ENCODE results near the gene CPPED1. TPM values are rescaled to one million over a fixed set of nuclear protein-coding genes. Genes with fewer than 3 reads are reported as not detected.

The CPPED1 gene
- total and polyA plus RNA-seq, 4 donors, result 16.9 to 25.3 (median 19.8) TPM

GRCh38 chr16:12618515-12618914, 185.2 kb downstream of the CPPED1 start:
- Histone ChIP-seq H3K4me3 (ENCODE audit: low read length in 2 of 2) (no peak overlapping the region), H3K9me3 (ENCODE audit: control insufficient read depth, low read length) (no peaks in the 10 kb centered on the region), H3K36me3 (ENCODE audit: control insufficient read depth in 1 of 2, insufficient read depth in 2 of 2, low read length in 1 of 2) (no peaks in the 10 kb centered on the region), H3K4me1 (ENCODE audit: control insufficient read depth in 1 of 2, insufficient read depth in 2 of 2, low read length in 2 of 2) (no peaks in the 10 kb centered on the region), H3K27ac (ENCODE audit: low read depth in 1 of 2, low read length in 2 of 2) (no peak overlapping the region), H3K27me3 (ENCODE audit: control insufficient read depth in 1 of 2, insufficient read depth in 2 of 2, low read length in 1 of 2) (no peaks in the 10 kb centered on the region)
- ATAC-seq (ENCODE audit: low FRiP score) (no peak), DNase-seq (no peak)
- intact Hi-C loops (cut with DNase I), result no loop called here
- 93% methylated on average over 3 of the region's 3 CpGs for WGBS, 2 donors

- no peak for DNase-seq
- intact Hi-C loops (cut with DNase I), result no loop called here
Measured at GRCh38 chr16:12617401-12617819, 186.3 kb downstream of the CPPED1 start.

GRCh38 chr16:12614662-12615278, 188.9 kb downstream of the CPPED1 start:
- no peaks in the 10 kb centered on the region for H3K36me3 ChIP-seq (ENCODE audit: control insufficient read depth in 1 of 2, insufficient read depth in 2 of 2, low read length in 1 of 2)
- DNase-seq, result no peak
- no peaks in the 10 kb centered on the region for H3K4me1 ChIP-seq (ENCODE audit: control insufficient read depth in 1 of 2, insufficient read depth in 2 of 2, low read length in 2 of 2)
- no peak for ATAC-seq (ENCODE audit: low FRiP score)
- H3K27me3 ChIP-seq (ENCODE audit: control insufficient read depth in 1 of 2, insufficient read depth in 2 of 2, low read length in 1 of 2), result no peaks in the 10 kb centered on the region
- H3K9me3 ChIP-seq (ENCODE audit: control insufficient read depth, low read length), result no peaks in the 10 kb centered on the region
- 77 to 84% methylated on average over 7 of the region's 7 CpGs for WGBS, 2 donors
- H3K4me3 ChIP-seq (ENCODE audit: low read length in 2 of 2), result no peak overlapping the region
- intact Hi-C loops (cut with DNase I), result no loop called here
- H3K27ac ChIP-seq (ENCODE audit: low read depth in 1 of 2, low read length in 2 of 2), result no peak overlapping the region

More at GRCh38 chr16:12617401-12617819, 186.3 kb downstream of the CPPED1 start:
- WGBS, 2 donors, result 55 to 64% methylated on average over 9 of the region's 9 CpGs
- Histone ChIP-seq H3K4me3 (ENCODE audit: low read length in 2 of 2) (no peak overlapping the region), H3K9me3 (ENCODE audit: control insufficient read depth, low read length) (no peaks in the 10 kb centered on the region), H3K4me1 (ENCODE audit: control insufficient read depth in 1 of 2, insufficient read depth in 2 of 2, low read length in 2 of 2) (no peaks in the 10 kb centered on the region), H3K27ac (ENCODE audit: low read depth in 1 of 2, low read length in 2 of 2) (no peak overlapping the region), H3K27me3 (ENCODE audit: control insufficient read depth in 1 of 2, insufficient read depth in 2 of 2, low read length in 1 of 2) (no peaks in the 10 kb centered on the region), H3K36me3 (ENCODE audit: control insufficient read depth in 1 of 2, insufficient read depth in 2 of 2, low read length in 1 of 2) (no peaks in the 10 kb centered on the region)
- no peak for ATAC-seq (ENCODE audit: low FRiP score)

GRCh38 chr16:12613992-12614661, 189.6 kb downstream of the CPPED1 start:
- H3K27me3 ChIP-seq (ENCODE audit: control insufficient read depth in 1 of 2, insufficient read depth in 2 of 2, low read length in 1 of 2), result no peaks in the 10 kb centered on the region
- intact Hi-C loops (cut with DNase I), result no loop called here
- WGBS, 2 donors, result 80 to 83% methylated on average over 14 of the region's 14 CpGs
- no peaks in the 10 kb centered on the region for H3K36me3 ChIP-seq (ENCODE audit: control insufficient read depth in 1 of 2, insufficient read depth in 2 of 2, low read length in 1 of 2)
- H3K4me3 ChIP-seq (ENCODE audit: low read length in 2 of 2), result no peak overlapping the region
- DNase-seq, result no peak
- H3K4me1 ChIP-seq (ENCODE audit: control insufficient read depth in 1 of 2, insufficient read depth in 2 of 2, low read length in 2 of 2), result no peaks in the 10 kb centered on the region
- H3K9me3 ChIP-seq (ENCODE audit: control insufficient read depth, low read length), result no peaks in the 10 kb centered on the region
- no peak for ATAC-seq (ENCODE audit: low FRiP score)
- H3K27ac ChIP-seq (ENCODE audit: low read depth in 1 of 2, low read length in 2 of 2), result no peak overlapping the region

GRCh38 chr16:12613131-12613991, 190.3 kb downstream of the CPPED1 start:
- Histone ChIP-seq H3K27me3 (ENCODE audit: control insufficient read depth in 1 of 2, insufficient read depth in 2 of 2, low read length in 1 of 2) (no peaks in the 10 kb centered on the region), H3K4me1 (ENCODE audit: control insufficient read depth in 1 of 2, insufficient read depth in 2 of 2, low read length in 2 of 2) (no peaks in the 10 kb centered on the region), H3K4me3 (ENCODE audit: low read length in 2 of 2) (no peak overlapping the region), H3K9me3 (ENCODE audit: control insufficient read depth, low read length) (no peaks in the 10 kb centered on the region), H3K27ac (ENCODE audit: low read depth in 1 of 2, low read length in 2 of 2) (no peak overlapping the region), H3K36me3 (ENCODE audit: control insufficient read depth in 1 of 2, insufficient read depth in 2 of 2, low read length in 1 of 2) (no peaks in the 10 kb centered on the region)
- no peak for ATAC-seq (ENCODE audit: low FRiP score)
- intact Hi-C loops (cut with DNase I), result no loop called here
- WGBS, 2 donors, result 55 to 56% methylated on average over 15 of the region's 15 CpGs
- DNase-seq, result no peak

GRCh38 chr16:12612598-12613101, 191.0 kb downstream of the CPPED1 start:
- Histone ChIP-seq H3K4me1 (ENCODE audit: control insufficient read depth in 1 of 2, insufficient read depth in 2 of 2, low read length in 2 of 2) (no peaks in the 10 kb centered on the region), H3K4me3 (ENCODE audit: low read length in 2 of 2) (no peak overlapping the region), H3K36me3 (ENCODE audit: control insufficient read depth in 1 of 2, insufficient read depth in 2 of 2, low read length in 1 of 2) (no peaks in the 10 kb centered on the region), H3K27ac (ENCODE audit: low read depth in 1 of 2, low read length in 2 of 2) (no peak overlapping the region), H3K9me3 (ENCODE audit: control insufficient read depth, low read length) (no peaks in the 10 kb centered on the region), H3K27me3 (ENCODE audit: control insufficient read depth in 1 of 2, insufficient read depth in 2 of 2, low read length in 1 of 2) (no peaks in the 10 kb centered on the region)
- intact Hi-C loops (cut with DNase I), result no loop called here
- WGBS, 2 donors, result 83 to 85% methylated on average over 9 of the region's 9 CpGs
- DNase-seq (no peak), ATAC-seq (ENCODE audit: low FRiP score) (no peak)

GRCh38 chr16:12611916-12612597, 191.6 kb downstream of the CPPED1 start:
- Histone ChIP-seq H3K4me3 (ENCODE audit: low read length in 2 of 2) (no peak overlapping the region), H3K27me3 (ENCODE audit: control insufficient read depth in 1 of 2, insufficient read depth in 2 of 2, low read length in 1 of 2) (no peaks in the 10 kb centered on the region), H3K4me1 (ENCODE audit: control insufficient read depth in 1 of 2, insufficient read depth in 2 of 2, low read length in 2 of 2) (no peaks in the 10 kb centered on the region), H3K9me3 (ENCODE audit: control insufficient read depth, low read length) (no peaks in the 10 kb centered on the region), H3K27ac (ENCODE audit: low read depth in 1 of 2, low read length in 2 of 2) (no peak overlapping the region), H3K36me3 (ENCODE audit: control insufficient read depth in 1 of 2, insufficient read depth in 2 of 2, low read length in 1 of 2) (no peaks in the 10 kb centered on the region)
- intact Hi-C loops (cut with DNase I), result no loop called here
- DNase-seq (no peak), ATAC-seq (ENCODE audit: low FRiP score) (no peak)
- 86 to 89% methylated on average over 10 of the region's 10 CpGs for WGBS, 2 donors

- DNase-seq, result no peak
- no peaks in the 10 kb centered on the region for H3K9me3 ChIP-seq (ENCODE audit: control insufficient read depth, low read length)
- H3K4me3 ChIP-seq (ENCODE audit: low read length in 2 of 2), result no peak overlapping the region
- no peaks in the 10 kb centered on the region for H3K27me3 ChIP-seq (ENCODE audit: control insufficient read depth in 1 of 2, insufficient read depth in 2 of 2, low read length in 1 of 2)
- H3K27ac ChIP-seq (ENCODE audit: low read depth in 1 of 2, low read length in 2 of 2), result no peak overlapping the region
- 56 to 57% methylated on average over 4 of the region's 4 CpGs for WGBS, 2 donors
- H3K36me3 ChIP-seq (ENCODE audit: control insufficient read depth in 1 of 2, insufficient read depth in 2 of 2, low read length in 1 of 2), result no peaks in the 10 kb centered on the region
- intact Hi-C loops (cut with DNase I), result no loop called here
- no peaks in the 10 kb centered on the region for H3K4me1 ChIP-seq (ENCODE audit: control insufficient read depth in 1 of 2, insufficient read depth in 2 of 2, low read length in 2 of 2)
- no peak for ATAC-seq (ENCODE audit: low FRiP score)
Measured at GRCh38 chr16:12611006-12611477, 192.6 kb downstream of the CPPED1 start.

Measured in aorta (tissue), 5 donors.